ENCODE data around the gene TECPR2.
A peak's percentile ranks its signal among the peaks of the same experiment; 100 is the strongest.

TECPR2 gene

DNA sequence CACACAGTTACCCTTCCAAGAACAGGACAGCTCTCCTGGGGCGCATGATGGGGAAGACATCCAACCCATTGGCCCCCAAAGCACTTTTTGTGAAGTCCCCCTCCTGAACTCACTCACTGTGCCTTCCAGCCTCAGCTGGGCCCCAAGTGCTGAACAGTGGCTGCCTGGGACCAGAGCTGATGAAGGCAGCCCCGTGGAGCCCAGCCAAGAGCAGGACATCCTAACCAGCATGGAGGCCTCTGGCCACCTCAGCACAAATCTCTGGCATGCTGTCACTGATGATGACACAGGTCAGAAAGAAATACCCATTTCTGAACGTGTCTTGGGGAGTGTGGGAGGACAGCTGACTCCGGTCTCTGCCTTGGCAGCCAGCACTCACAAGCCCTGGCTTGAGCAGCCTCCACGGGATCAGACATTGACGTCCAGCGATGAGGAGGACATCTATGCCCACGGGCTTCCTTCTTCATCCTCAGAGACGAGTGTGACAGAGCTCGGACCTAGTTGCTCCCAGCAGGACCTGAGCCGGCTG lies 72.0 kb downstream of the TECPR2 start:
- no peak for DNase-seq

DNA sequence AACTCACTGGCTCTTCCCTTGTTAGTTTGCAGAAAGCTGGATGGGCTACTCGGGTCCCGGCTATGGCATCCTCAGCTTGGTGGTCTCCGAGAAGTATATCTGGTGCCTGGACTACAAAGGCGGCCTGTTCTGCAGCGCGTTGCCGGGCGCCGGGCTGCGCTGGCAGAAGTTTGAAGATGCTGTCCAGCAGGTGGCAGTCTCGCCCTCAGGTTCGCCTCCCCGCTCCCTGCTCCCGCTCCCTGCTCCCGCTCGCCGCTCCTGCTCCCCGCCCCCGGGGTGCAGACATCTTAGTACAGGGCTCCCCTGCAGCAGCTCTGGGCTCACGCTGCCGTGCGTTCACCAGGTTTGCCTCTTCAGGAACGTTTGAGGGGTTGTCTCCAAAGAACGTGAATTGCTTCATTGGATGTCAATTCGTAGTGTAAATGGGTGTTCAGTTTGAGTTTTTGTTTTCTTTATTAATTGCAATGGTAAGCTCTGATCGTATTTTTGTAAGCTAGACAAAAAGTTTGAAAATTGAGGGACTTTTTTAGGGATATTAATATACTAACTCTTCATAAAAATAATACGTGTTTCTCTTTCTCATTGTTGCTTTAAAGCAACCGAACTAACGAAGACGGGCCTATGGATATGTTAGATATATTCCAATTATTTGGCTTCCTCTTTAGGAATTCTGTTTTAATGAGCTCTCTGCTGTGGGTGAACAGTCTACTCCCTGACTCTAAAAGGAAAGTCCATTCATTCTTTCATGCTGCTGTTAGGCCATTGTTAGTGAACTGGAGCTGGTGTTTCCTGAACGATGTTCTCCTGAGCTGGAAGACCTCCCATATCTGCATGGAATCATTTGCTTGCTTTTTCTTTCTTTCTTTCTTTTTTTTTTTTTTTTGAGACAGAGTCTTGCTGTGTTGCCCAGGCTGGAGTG lies 75.5 kb downstream of the TECPR2 start:
- DNase-seq, result peak; percentile 74

DNA sequence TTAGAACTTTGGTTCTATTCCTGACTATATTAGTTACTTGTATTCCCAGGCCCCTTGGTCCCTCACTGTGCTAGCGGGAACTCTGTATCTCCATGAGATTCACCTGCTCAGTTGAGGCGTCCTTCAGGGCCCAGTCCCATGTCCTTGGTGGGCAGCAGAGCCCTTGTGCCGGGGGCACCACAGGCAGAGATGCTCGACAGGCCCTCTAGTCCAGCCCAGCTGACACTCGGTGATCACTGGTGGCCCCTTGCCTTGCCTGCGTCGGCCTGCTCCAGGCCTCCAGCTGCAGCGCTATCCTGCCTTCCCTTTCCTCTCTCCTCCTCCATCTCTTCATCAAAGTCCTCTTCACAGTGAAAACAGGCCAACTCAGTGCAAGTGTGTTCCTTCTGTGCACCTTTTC lies 76.8 kb downstream of the TECPR2 start:
- no peak for DNase-seq

DNA sequence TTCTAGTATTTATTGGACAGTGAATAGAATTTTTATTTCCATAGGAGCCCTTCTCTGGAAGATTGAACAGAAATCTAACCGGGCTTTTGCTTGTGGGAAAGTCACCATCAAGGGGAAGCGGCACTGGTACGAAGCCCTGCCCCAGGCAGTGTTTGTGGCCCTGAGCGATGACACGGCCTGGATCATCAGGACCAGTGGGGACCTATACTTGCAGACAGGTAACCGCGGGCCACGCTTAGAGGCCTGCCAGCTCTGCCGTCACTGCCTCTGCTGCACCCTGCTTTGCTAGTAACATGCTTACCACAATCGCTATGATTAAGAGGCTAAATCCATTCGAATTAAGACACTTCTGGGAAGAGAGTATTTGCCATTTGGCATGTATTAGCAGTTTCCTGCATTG lies 77.7 kb downstream of the TECPR2 start:
- DNase-seq, result no peak

DNA sequence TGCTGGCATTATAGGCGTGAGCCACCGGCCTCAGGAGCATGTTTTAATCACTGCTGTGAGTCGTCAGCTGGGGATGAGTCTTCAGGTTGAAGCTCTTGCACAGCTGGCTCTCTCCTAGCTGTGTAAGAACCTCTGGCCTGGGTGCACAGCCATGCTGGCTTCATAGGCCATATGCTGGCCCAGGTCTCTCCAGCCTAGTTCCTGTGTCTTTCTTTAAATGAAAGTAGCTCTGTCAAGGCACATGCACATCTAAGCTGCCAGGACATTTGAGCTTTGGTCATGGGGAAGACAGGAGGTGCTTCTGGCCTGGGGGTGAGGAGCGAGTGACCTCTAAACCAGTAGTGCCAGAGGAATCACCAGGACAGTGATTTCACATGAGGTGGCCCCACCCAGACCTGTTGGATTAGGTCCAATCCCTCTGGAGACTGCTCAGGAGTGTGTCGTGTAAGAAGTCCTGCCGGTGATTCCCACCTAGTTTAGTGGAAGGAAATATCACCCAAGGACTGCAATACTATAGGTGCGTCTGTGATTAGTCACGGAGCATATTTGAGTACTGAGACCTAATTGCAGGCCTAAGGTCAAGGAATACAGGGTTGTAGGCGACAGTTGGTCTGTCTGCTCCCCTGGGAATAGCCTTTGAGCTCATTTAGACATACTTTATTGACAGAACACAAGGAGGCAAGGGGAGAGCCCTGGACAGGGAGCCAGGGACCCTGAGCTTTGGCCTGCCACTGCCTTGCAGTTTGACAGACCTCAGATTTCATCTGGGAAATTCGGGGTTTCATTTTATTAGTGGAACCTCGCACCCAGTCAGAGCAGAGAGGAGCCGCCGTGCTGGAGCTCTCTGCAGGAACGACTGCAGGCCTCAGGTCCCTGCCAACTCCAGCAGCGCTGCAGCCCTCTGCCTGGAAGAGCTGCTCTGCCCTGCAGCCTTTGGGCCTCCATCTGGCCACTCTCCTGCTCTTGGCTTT lies 79.8 kb downstream of the TECPR2 start:
- DNase-seq, result no peak

DNA sequence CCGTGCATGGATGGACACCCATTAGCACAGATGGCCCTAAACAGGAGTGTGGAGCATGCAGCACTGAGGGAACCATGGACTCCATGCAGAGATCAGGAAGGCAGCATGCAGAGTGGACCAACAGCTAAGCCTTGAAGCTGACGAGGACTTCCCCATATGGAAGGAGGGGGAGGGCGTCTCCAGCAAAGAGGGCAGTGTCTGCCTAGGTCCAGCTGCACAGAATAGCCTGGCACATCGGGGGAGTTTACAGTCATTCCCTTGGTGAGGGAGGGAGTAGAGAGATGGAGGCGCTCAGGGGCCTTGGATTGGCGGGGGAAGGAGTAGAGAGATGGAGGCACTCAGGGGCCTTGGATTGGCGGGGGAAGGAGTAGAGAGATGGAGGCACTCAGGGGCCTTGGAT lies 82.3 kb downstream of the TECPR2 start:
- DNase-seq, result no peak

DNA sequence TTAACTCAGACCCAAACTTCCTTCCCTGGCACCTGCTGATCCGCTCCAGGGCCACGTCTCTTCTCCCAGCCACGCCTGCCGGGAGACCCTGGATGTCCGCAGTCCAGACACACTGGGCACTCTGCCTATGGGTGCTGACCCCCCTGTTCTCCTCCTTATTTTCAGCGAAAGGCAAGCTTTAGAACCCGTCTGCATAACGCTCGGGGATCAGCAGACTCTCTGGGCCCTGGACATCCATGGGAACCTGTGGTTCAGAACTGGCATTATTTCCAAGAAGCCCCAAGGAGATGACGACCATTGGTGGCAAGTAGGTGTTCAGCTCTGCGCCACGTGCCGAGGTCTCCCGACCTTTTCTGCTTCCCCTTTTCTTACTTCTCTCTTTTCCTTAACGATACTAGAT lies 82.9 kb downstream of the TECPR2 start:
- no peak for DNase-seq

DNA sequence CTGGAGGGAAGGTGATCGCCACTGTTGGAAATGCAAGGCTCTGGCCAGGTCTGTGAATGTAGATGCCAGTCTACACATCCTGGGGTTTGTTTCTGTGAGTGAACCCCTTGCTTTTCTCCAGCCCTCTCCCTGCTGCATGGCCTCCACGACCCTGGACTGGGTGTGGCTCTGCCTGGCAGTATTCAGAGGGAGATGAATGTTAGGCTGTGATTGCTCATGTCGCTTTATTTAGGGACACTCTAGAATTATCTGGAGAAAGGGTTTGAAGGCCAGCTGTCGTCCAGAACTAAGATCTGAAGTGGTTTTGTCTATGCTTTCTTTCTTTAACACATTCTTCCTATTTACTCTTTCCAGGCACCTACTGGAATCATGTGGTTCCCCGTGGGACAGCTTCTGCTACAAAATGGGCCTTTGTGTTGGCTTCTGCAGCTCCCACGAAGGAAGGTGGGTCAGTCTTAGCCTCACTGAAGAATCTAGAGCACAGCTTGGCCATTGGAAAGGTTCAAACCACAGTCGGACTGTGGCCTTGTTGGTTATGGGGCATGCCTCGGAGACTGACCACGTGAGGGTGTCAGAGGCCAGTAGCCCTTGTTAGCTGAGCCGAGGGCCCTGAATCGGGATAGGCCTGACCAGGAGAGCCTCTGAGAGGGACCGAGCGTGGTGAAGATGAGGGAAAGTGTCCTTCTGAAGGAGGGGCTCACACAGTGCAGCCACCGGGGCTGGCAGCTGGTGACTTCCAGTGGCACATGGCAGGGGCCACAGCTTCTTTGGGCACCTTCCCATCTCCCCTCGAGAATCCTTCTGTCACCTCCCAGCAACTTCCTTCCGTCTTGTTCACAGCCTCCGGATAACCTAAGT lies 87.7 kb downstream of the TECPR2 start:
- DNase-seq, result no peak

DNA sequence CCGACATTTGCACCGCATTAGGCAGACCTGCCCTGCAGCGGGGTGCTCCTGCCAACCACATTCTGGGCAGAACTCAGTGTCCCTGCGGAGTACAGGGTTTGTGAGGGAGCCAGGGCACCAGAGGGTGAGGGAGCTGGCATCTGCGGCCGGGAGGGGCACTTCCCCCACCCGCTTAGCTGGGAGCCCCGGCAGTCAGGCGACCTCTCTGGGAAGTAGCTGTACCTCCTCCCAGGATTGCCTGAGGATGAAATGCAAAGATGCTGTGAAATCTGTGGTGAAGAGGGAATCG lies 88.3 kb downstream of the TECPR2 start:
- no peak for DNase-seq

DNA sequence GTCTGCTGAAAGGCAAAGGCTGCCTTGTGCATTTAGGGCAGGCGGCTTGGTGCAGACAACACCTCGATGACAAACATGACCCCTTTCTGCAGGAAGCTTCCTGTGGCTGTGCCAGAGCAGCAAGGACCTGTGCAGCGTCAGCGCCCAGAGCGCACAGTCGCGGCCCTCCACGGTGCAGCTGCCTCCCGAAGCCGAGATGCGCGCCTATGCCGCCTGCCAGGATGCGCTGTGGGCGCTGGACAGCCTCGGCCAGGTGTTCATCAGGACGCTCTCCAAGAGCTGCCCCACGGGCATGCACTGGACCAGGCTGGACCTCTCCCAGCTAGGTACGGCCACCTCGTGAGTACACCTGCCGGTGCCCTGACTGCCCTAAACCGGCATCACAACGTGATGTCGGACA lies 89.6 kb downstream of the TECPR2 start:
- DNase-seq, result no peak

DNA sequence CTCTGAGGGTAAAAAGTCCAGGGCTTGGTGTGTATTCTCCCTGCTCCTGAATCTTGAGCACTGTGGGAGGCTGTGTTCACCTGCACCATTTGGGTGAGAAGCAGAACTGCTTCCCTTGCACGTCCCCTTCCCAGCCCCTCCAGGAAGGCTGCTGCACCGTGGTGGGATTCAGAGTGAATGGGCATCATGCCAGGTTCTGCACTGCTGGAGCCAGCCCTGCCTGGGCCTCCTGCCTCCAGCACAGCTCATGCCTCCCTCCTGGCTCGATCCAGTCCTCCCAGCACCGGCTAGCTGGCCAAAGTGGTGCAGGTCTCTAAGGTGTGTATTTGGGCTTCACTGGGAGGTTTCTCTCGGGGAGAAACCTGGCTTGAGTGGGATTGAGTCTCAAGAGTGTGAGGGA lies 92.0 kb downstream of the TECPR2 start:
- no peak for DNase-seq

DNA sequence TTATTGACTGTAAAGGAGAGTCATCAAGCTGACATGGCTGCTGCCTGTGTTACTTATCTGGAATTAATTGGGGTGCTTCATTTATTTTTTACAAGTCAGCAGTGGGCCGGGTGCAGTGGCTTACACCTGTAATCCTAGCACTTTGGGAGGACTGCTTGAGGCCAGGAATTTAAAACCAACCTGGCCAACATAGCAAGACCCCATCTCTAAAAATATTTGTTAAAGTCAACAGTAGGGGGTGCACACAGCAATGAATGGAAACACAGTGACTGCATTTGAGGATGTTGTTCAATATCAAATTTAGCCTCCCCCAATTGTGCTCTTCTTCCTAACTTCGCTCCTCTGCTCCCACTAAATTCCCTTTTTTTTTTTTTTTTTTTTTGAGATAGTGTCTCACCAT lies 94.8 kb downstream of the TECPR2 start:
- no peak for DNase-seq

DNA sequence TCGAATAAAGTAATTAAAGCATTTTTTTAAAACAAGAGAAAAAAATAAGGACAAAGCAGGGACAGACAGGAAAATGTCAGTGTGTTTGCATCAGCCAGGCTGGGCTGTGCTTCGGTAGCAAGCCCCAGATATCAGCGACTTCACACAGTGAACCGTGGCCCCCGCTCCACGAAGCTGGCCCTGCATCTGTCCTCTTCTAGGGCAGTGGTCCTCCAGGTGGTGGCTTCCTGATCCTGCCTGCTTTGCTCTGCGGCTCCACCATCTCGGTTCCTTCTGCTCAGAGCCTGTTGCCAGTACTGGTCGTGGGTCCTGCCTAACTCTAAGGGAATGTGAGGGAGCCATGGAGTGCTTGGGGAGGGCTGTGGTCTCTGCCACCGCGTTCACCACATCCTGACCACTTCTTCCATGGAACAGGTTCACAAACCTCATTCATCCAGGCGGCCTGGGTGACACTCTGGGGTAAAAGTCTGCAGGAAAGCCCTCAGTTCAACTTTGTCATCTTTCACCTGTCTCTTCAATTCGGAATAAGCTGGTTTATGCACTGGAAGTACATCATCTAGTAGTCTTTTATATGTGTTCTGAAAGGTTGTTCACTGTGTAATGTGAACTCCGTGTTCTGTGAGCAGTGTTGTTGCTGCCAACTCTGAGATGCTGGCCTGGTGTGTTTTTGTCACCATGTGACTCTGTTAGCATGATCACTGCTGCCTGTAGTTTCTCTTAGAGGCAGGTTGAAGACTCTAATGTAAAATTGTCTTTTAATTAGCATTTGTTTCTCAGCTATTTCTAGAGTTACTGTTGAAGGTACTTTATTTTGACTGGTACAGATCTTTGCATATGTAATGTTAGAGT lies 99.0 kb downstream of the TECPR2 start:
- DNase-seq, result no peak

DNA sequence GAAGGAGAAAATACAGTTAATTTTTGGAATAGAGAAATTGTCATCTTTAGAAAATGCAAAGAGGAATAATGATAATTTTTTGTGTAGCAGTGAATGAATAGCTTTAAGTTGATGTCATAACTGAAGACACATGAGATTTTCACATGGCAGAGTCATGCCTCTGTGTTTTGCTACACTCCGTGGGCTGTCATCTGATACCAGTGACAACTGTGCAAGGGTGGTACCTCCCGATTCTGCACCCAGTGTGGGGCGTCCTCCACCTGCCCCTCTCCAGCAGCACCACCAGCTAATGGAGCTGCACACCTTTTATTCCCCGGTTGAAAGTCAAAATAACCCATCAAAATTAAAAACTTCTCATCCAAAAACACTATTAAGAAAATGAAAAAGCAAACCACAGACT lies 99.7 kb downstream of the TECPR2 start:
- DNase-seq, result no peak

DNA sequence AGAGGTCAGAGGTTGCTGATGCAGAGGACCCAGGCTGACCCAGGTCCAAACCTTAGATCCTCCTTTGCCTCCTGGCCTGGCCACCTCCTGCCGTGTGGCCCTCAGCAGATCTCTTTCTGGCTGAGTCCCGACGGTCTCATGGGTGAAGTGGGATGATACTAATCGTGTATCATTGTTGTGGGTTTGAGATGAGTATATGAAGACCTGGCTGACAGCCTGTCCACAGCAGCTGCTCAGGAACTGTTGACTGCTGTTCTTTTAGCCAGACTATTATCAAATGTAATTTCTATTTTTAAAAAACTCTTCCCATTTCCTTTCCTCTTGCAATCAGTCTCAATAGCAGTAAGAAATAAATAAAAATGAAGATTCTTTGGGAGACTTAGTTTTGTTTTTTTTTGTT lies 101.3 kb downstream of the TECPR2 start:
- no peak for DNase-seq

DNA sequence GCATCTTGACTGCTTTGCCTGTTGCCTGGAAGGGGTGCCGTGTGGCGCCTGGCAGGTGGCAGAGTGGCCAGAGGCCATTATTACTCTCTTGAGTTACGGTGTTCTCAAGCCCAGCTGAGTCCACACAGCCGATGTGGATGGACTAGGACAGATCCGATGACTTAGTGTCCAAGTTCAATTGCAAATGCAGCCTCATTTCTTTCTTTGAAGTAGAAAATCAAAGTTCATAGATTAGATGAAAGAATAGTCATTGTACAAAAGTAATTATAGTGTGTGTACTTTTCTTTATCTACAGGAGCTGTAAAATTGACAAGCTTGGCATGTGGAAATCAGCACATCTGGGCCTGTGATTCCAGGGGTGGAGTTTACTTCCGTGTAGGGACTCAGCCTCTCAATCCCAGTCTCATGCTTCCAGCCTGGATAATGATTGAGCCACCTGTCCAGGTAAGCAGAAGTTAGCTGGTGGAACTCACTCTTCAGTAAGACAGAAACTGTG lies 102.2 kb downstream of the TECPR2 start:
- DNase-seq, result no peak

DNA sequence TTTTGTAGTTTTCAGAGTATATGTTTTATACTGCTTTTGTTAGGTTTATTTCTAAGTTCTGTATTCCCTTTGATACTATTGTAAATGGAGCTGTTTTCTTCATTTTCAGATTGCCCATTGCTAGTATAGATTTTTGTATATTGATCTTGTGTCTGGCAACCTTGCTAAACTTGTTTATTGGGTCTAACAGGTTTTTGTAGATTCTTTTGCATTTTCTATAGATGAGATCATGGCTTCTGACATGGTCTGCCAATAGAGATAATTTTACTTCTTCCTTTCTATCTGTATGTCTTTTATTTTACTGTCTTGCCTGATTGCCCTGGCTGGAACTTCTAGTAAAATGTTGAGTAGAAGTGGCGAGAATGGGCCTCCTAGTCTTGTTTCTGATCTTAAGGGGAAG lies 106.5 kb downstream of the TECPR2 start:
- DNase-seq, result no peak

DNA sequence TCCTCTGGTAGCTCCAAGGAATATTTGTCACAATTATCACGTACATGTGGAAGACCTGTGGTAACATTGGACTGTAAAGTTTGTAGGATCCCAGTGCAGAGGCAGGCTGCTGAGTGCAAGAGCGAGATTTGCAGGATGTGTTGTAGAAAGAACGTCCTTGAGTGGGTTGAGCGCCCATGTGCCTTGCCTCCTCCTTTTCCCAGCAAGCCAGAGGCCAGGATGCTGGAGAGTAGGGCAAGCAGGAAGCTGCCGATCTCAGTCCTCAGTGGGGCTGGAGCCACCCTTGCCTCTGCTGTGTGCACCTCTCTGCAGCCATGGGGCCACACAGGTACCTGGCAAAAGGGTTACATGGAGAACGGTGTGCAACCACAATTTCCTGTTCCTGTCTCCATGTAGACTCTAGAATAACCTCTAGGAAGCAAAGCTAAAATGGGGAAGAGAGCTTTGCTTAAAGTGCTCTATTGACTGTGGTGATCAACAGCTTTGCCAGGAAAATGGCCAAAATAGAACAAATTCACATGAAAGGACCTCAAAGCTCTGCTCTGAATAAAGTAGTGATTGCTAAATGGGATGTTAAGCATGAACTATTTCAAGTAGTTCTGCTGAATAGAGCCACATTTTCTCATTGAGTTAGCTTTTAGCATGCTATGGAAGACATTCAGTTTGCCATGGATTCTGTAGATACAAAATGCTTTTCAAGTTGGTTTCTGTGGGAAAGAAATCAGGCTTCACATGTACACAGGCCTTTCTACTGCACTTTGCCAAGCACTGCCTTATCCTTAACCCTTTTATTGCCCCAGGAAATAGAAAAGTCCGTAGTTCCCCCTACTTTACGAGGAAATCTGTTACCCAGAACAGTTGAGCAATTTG lies 109.4 kb downstream of the TECPR2 start:
- DNase-seq, result no peak

DNA sequence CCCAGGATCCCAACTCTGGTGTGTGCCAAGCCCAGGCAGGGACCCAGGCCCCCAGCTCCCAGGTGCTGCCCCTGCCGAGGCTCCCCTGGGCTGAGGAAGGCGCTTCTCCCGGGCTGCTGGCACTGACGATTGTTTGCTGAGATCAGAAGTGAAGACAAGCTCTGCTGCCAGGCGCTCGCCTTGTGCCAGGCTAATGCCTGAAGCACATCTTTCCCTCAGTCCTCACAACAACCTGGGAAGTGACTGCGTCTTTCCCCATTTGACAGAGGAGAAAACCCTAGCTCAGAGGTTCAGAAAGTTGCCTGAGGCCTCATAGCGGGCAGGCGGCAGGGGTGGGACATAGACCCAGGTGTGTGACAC lies 110.0 kb downstream of the TECPR2 start:
- DNase-seq, result no peak

DNA sequence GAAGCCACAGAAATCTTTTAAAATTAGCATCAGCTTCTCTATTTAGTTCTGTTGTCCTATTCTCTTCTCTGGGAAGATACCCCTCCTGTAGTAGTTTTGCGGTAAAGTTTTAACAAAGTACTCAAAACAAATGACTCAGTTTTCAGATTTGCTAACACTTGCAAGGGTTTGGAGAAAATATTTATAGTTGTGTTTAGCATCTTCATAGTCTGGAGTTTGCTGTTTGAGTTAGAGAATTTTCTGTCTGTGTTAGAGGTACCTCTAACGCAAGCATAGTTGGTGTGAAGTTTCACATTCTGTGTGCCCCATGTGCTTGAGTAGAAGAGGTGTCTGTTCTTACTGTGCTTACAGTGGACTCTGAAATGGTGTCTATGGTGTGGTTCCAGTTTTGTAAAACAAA lies 110.8 kb downstream of the TECPR2 start:
- DNase-seq, result no peak

DNA sequence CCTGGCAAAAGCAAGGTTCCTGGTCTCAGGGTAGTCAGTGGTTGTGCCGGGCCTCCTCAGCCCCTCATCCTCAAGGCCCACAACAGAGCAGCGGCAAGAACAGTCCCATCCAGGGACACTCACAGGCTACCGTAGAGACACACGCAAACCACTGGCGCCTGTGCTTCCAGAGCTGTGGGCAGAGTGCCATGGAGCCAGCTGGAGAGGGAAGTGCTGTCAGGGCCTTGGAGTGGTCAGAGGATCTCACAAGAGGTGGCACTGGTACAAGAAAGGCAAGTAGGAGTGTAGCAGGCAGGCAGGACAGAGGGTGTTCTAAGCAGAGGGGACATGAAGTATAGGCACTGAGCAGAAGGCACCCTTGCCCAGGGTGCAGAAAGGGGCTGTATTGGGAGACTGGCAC lies 112.2 kb downstream of the TECPR2 start:
- no peak for DNase-seq

Data from NCI-H526 treated with DMSO at 0.1 percent for 48 hours (cell line).